GM13977 (cell line): ENCODE results near the gene FCMR.

Experiments
- DNase-seq: peaks from one replicate; pipeline ENCODE4 v3.0.0; 2012; ENCODE audit warnings: low spot score
- in situ Hi-C: fragments of 300-500 bp; cut with MboI; formaldehyde crosslinking; loops from one replicate; pipeline ENCODE4 v1.12.0; 2022; ENCODE audit warnings: low sequenced_read_pairs, low pct_unique_long_range_greater_than_20kb, mixed read lengths, inconsistent platforms; ENCODE audit not compliant: unreplicated experiment
- TF ChIP-seq, protein P1 (sequence below): IDR thresholded peaks from 2 replicates; pipeline ENCODE4 v1.5.1; 2012; ENCODE audit warnings: mild to moderate bottlenecking, control low read depth; ENCODE audit not compliant: insufficient read depth; ENCODE audit errors: extremely low read depth, missing control alignments

Gene FCMR

DNA sequence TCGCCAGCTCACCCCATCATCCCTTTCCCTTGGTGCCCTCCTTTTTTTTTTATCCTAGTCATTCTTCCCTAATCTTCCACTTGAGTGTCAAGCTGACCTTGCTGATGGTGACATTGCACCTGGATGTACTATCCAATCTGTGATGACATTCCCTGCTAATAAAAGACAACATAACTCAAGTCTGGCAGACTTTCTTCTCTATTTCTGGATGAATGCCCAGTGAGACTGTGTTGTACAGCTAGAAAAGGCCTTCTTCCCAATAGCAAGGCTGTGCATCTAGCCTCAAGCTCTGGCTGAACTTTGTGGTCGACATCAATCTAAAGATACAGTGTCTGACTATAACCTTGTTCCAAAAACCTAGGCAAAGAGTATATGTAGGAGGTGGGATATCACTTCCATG lies 18.1 kb downstream of the FCMR start:
- DNase-seq = no peak
- in situ Hi-C loops = no loop called here
- TF ChIP-seq, protein P1, sequence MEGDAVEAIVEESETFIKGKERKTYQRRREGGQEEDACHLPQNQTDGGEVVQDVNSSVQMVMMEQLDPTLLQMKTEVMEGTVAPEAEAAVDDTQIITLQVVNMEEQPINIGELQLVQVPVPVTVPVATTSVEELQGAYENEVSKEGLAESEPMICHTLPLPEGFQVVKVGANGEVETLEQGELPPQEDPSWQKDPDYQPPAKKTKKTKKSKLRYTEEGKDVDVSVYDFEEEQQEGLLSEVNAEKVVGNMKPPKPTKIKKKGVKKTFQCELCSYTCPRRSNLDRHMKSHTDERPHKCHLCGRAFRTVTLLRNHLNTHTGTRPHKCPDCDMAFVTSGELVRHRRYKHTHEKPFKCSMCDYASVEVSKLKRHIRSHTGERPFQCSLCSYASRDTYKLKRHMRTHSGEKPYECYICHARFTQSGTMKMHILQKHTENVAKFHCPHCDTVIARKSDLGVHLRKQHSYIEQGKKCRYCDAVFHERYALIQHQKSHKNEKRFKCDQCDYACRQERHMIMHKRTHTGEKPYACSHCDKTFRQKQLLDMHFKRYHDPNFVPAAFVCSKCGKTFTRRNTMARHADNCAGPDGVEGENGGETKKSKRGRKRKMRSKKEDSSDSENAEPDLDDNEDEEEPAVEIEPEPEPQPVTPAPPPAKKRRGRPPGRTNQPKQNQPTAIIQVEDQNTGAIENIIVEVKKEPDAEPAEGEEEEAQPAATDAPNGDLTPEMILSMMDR = no peak

DNA sequence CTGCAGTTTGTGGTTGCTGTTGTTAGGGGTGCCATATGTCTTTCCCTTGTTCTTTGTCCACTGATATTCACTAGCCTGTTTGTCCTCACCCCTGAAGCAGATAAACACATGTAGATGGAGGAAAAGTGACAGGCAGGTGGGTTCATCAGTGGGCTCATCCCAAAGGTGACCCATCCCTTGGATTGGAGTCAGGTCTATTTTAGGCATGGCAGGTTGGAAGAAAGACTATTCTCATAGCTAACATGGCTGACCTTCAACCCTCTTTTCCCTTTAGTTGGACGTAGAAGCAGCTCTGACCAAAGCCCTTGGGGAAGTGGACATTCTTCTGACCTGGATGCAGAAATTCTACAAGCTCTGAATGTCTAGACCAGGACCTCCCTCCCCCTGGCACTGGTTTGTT lies 19.0 kb downstream of the FCMR start:
- in situ Hi-C loops = no loop called here
- TF ChIP-seq, protein P1 = no peak
- DNase-seq = no peak

DNA sequence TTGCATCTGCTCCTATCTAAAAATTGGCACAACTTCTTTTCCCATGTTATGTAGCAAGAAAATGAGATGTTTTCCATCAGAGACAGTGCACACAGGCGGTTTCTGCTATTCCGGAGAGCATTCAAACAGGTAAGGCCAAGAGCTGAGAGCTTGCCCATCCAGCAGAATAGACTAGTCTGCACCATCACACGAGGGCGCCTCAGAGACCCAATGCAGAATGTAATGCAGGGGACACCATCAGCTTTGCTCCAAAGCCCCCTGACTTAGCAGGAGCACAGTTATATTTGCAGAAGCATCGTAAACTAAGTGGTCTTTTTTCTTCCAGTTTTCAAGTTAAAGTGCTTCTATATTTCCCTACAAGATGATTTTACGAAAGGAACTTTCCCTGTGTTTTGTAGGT lies 19.8 kb downstream of the FCMR start:
- no peak for DNase-seq
- TF ChIP-seq, protein P1 = no peak
- in situ Hi-C loops = no loop called here

DNA sequence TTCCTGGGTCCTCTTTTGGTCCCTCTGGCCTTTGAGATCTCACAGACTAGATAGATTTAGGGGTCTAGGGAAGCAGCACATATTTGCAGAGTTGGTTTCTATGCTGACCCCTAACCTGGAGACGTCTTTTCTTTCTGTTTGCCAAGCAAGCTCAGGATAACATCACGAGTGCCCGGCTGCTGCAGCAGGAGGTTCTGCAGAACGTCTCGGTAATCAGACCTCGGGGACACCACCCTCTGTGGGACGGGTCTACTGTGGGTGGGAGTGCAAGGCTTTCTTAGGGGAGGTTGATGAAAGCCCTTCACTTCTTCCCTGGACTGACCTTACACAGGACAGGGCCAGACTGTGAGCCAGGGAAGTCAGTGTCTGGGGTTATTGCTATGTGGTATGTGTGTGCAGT lies 21.6 kb downstream of the FCMR start:
- no peak for DNase-seq
- in situ Hi-C loops = no loop called here
- TF ChIP-seq, protein P1 = no peak

DNA sequence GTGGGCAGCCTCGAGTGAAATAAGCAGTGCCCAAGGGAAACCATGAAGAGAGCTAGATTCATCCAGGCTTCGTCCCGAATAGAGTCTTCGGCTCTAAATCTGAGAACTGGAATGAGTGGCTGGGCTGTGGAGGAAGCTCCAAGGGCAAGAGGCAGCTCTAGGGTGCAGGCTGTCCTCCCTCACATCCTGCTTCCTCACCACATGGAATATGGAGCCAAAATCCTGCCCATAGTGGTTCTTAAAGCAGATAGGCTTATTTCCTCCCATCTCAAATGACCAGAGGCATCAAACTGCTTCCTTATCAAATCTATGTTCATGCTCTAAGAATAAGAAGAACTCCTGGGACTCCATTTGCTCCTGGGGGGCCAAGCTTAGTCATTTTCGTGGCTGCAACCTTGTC lies 22.0 kb downstream of the FCMR start:
- TF ChIP-seq, protein P1 = no peak
- no peak for DNase-seq
- in situ Hi-C loops = no loop called here

DNA sequence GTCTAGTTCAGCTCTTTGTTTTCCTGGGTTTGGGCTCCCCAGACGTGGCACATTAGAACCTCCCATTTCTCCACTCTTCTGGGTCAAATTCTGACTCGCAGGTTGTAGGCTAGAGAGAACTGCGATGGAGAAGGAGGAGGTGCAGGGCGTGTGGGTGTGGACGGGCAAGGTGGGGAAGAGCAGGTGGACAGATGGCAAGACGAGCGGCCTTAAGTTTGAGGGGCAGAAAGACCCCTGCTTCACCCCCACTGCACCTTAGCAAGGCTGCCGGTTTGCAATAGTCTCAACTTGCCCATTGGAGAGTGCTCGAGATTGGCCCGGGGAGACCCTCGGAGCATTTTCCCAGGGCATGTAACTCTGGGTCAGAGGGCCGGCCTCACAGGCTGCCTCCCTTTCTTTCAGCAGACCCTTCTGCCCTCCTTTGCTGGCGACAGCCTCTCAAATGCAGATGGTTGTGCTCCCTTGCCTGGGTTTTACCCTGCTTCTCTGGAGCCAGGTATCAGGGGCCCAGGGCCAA lies 22.8 kb downstream of the FCMR start:
- in situ Hi-C loops = no loop called here
- no peak for DNase-seq
- TF ChIP-seq, protein P1 = no peak
